ENCODE results near the gene ESYT2. TPM values are rescaled to one million over a fixed set of nuclear protein-coding genes. Genes with fewer than 3 reads are reported as not detected.
A peak's percentile ranks its signal among the peaks of the same experiment; 100 is the strongest.

Gene ESYT2
- total and polyA plus RNA-seq, 9 of the 15 experiments (the other 6 are each of a cell fraction or from before 2014, with no cell fraction given), result 5.8 to 86.9 (median 64.7) TPM

- TF ChIP-seq REST (IDR thresholded peaks at IDR 0.05; ENCODE audit: borderline replicate concordance), result no peak
- TF ChIP-seq REST (CRISPR knock-in tag; IDR thresholded peaks at IDR 0.05; ENCODE audit: low read depth), result no peak
- no peak for TF ChIP-seq NFIX (CRISPR knock-in tag; IDR thresholded peaks at IDR 0.05; ENCODE audit: low read depth)
- no peak for TF ChIP-seq ZNF655 (CRISPR knock-in tag; IDR thresholded peaks at IDR 0.05)
- TF ChIP-seq THRAP3 (IDR thresholded peaks at IDR 0.05; ENCODE audit: borderline replicate concordance), result no peak
- TF ChIP-seq SMAD2 (IDR thresholded peaks at IDR 0.05; ENCODE audit: low read depth, low read length), result no peak
- TF ChIP-seq EGR1 (conservative IDR thresholded peaks at IDR 0.05), result peak; percentile 88
- TF ChIP-seq ILF3 (IDR thresholded peaks at IDR 0.05; ENCODE audit: borderline replicate concordance), result no peak
- no peak for TF ChIP-seq HMGN3 (IDR thresholded peaks at IDR 0.05; ENCODE audit: borderline replicate concordance, extremely low read depth, insufficient read length, low read depth, low read length)
- peak in 1 of 2 experiments; percentile 53; a peak in 1 of 4 replicates for TF ChIP-seq HDAC1 (IDR thresholded peaks at IDR 0.05)
- TF ChIP-seq ZBTB7A (IDR thresholded peaks at IDR 0.05; ENCODE audit: borderline replicate concordance, control insufficient read depth, low read depth, low read length), result 0 out of 2 replicates have a peak, but pooled peaks have one; percentile 1
- no peak for TF ChIP-seq CBX2 (IDR thresholded peaks at IDR 0.05; ENCODE audit: insufficient read depth, low read length, poor library complexity, severe bottlenecking)
- peak; percentile 82 for TF ChIP-seq RBM25 (IDR thresholded peaks at IDR 0.05; ENCODE audit: low read depth, low read length, severe bottlenecking)
- no peak for TF ChIP-seq ZBTB17 (CRISPR knock-in tag; IDR thresholded peaks at IDR 0.05)
- TF ChIP-seq ZBTB12 (CRISPR knock-in tag; IDR thresholded peaks at IDR 0.05), result no peak
- peak in 1 of 2 experiments; percentile 50; a peak in 1 of 4 replicates for TF ChIP-seq TBL1XR1 (IDR thresholded peaks at IDR 0.05; ENCODE audit: low read length in 2 of 2)
- TF ChIP-seq ZNF695 (CRISPR knock-in tag; IDR thresholded peaks at IDR 0.05), result no peak
- peak; percentile 74 for TF ChIP-seq ARID1B (IDR thresholded peaks at IDR 0.05)
- no peak for TF ChIP-seq ZNF561 (CRISPR knock-in tag; conservative IDR thresholded peaks at IDR 0.05)
These were observed 123.0 kb downstream of the ESYT2 start (continued) for GRCh38 chr7:158706273-158706704.

Data from K562 (cell line).